ENCODE data around the gene BICDL2. TPM values are rescaled to one million over a fixed set of nuclear protein-coding genes. Genes with fewer than 3 reads are reported as not detected.

The BICDL2 gene
- polyA plus RNA-seq, 1 of the 3 experiments (the other 2 are of a cell fraction): not detected

DNA sequence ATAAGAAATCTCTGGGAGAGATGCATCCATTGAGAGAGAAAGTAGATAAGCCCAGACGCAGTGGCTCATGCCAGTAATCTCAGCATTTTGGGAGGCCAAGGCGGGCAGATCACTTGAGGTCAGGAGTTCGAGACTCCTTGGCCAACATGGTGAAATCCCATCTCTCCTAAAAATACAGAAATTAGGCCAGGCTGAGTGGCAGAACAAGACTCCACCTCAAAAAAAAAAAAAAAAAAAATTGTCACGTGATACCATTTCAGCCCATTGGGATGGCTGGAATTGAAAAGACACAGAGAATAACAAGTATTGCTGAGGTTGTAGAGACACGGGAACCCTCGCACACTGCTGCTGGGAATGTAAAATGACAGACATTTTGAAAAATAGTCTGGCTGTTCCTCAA lies 25.8 kb upstream of the BICDL2 start (continued):
- TF ChIP-seq POLR2AphosphoS5 (IDR thresholded peaks at IDR 0.05; ENCODE audit: low read depth, low read length) (no peak), CHD2 (IDR thresholded peaks at IDR 0.05; ENCODE audit: low read length, partially characterized antibody) (no peak), RCOR1 (IDR thresholded peaks at IDR 0.05; ENCODE audit: low read length) (no peak)
- TF ChIP-seq, protein P1, sequence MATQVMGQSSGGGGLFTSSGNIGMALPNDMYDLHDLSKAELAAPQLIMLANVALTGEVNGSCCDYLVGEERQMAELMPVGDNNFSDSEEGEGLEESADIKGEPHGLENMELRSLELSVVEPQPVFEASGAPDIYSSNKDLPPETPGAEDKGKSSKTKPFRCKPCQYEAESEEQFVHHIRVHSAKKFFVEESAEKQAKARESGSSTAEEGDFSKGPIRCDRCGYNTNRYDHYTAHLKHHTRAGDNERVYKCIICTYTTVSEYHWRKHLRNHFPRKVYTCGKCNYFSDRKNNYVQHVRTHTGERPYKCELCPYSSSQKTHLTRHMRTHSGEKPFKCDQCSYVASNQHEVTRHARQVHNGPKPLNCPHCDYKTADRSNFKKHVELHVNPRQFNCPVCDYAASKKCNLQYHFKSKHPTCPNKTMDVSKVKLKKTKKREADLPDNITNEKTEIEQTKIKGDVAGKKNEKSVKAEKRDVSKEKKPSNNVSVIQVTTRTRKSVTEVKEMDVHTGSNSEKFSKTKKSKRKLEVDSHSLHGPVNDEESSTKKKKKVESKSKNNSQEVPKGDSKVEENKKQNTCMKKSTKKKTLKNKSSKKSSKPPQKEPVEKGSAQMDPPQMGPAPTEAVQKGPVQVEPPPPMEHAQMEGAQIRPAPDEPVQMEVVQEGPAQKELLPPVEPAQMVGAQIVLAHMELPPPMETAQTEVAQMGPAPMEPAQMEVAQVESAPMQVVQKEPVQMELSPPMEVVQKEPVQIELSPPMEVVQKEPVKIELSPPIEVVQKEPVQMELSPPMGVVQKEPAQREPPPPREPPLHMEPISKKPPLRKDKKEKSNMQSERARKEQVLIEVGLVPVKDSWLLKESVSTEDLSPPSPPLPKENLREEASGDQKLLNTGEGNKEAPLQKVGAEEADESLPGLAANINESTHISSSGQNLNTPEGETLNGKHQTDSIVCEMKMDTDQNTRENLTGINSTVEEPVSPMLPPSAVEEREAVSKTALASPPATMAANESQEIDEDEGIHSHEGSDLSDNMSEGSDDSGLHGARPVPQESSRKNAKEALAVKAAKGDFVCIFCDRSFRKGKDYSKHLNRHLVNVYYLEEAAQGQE (IDR thresholded peaks at IDR 0.05; ENCODE audit: low read depth, low read length): no peak
- TF ChIP-seq, protein P2, sequence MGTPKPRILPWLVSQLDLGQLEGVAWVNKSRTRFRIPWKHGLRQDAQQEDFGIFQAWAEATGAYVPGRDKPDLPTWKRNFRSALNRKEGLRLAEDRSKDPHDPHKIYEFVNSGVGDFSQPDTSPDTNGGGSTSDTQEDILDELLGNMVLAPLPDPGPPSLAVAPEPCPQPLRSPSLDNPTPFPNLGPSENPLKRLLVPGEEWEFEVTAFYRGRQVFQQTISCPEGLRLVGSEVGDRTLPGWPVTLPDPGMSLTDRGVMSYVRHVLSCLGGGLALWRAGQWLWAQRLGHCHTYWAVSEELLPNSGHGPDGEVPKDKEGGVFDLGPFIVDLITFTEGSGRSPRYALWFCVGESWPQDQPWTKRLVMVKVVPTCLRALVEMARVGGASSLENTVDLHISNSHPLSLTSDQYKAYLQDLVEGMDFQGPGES (IDR thresholded peaks at IDR 0.05; ENCODE audit: low read depth, low read length): no peak

DNA sequence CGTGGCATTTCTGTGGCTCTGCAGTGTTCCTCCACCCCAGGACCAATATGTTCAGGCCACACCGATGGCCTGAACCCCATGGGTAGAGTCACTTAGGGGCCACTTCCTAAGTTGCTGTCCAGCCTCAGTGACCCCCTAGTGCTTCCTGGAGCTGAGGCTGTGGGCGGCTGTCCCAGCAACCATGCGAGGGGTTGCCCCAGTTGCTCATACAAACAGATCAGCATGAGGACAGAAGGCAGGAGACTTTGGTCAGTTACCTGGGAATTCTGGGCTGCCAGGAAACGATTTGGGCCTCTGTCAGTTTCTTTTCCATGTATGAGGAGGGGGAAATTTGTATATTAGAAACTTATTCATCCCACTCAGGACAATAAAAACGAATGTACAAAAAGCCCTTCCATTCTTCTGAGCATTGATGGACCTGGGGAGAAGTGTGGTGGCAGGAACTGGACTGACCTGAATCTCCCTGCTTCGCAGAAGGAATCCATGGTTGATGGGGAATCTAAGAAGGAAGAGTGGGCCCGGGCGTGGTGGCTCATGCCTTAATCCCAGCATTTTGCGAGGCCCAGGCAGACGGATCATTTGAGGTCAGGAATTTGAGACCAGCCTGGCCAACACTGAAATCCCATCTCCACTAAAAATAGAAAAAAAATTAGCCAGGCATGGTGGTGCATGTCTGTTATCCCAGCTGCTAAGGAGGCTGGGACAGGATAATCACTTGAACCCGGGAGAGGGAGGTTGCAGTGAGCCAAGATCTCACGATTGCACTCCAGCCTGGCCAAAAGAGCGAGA lies 23.8 kb upstream of the BICDL2 start:
- CTCF ChIA-PET: interaction anchor here (1.0 to 4.1 kb wide), 15 partner anchors 12 to 110 kb away, joined by 3 to 63 read pairs (median 23); partner anchors contain the start of genes ZNF213 and ZSCAN10

More for the DNA sequence above, 23.8 kb upstream of the BICDL2 start:
- Histone ChIP-seq H3F3A (replicated peaks; ENCODE audit: insufficient read depth) (no peaks in the 10 kb centered on the region), H3K9ac (no peak overlapping the region), H4K20me1 (ENCODE audit: insufficient read depth) (no peaks in the 10 kb centered on the region), H3K27ac (ENCODE audit: low read depth in 2 of 2, low read length in 1 of 2) (no peak overlapping the region), H3K27me3 (ENCODE audit: insufficient read depth) (no peaks in the 10 kb centered on the region), H3K4me1 (ENCODE audit: control insufficient read depth in 1 of 2, insufficient read depth in 2 of 2, low read depth in 1 of 2, low read length in 1 of 2) (peaks cover 0 to 12% of the 10 kb centered on the region in 2 experiments; a peak in 1 of 4 replicates), H3K79me2 (ENCODE audit: insufficient read depth) (no peaks in the 10 kb centered on the region), H3K9me3 (no peaks in the 10 kb centered on the region), H2AFZ (ENCODE audit: low read depth) (no peak overlapping the region), H3K36me3 (replicated peaks in 1 of 2; ENCODE audit: control insufficient read depth in 1 of 2, insufficient read depth in 2 of 2, low read length in 1 of 2) (no peaks in the 10 kb centered on the region), H3K4me2 (no peak overlapping the region), H3K9me2 (no peaks in the 10 kb centered on the region), H3K4me3 (ENCODE audit: low read depth in 2 of 2, low read length in 1 of 2) (no peak overlapping the region)
- POLR2A ChIA-PET: no interaction called here
- TF ChIP-seq EP300 (IDR thresholded peaks at IDR 0.05; ENCODE audit: borderline replicate concordance in 1 of 2, low read depth in 1 of 2, low read length in 1 of 2) (no peak), RXRA (IDR thresholded peaks at IDR 0.05; ENCODE audit: borderline replicate concordance, low read depth) (no peak), EZH2phosphoT487 (IDR thresholded peaks at IDR 0.05; ENCODE audit: borderline replicate concordance, low read depth) (no peak), POLR2AphosphoS5 (IDR thresholded peaks at IDR 0.05; ENCODE audit: low read depth, low read length) (no peak), MEF2A (IDR thresholded peaks at IDR 0.05; ENCODE audit: borderline replicate concordance, low read depth) (no peak), FOXJ3 (CRISPR knock-in tag; IDR thresholded peaks at IDR 0.05) (no peak), MAX (IDR thresholded peaks at IDR 0.05; ENCODE audit: low read depth) (no peak), RCOR1 (IDR thresholded peaks at IDR 0.05; ENCODE audit: low read length) (no peak), RFX5 (IDR thresholded peaks at IDR 0.05; ENCODE audit: low read length) (no peak), GABPA (IDR thresholded peaks at IDR 0.05; ENCODE audit: low read depth) (no peak), NRF1 (IDR thresholded peaks at IDR 0.05; ENCODE audit: low read depth, low read length) (no peak), USF2 (IDR thresholded peaks at IDR 0.05; ENCODE audit: borderline replicate concordance, low read depth, low read length) (no peak), NFIC (IDR thresholded peaks at IDR 0.05; ENCODE audit: borderline replicate concordance) (no peak), ELF1 (IDR thresholded peaks at IDR 0.05) (no peak), CHD2 (IDR thresholded peaks at IDR 0.05; ENCODE audit: low read length, partially characterized antibody) (no peak), TAF1 (IDR thresholded peaks at IDR 0.05; ENCODE audit: borderline replicate concordance, low read depth, low read length) (no peak), SMC3 (IDR thresholded peaks at IDR 0.05; ENCODE audit: low read depth, low read length) (no peak), PBX3 (IDR thresholded peaks at IDR 0.05) (no peak), TCF12 (IDR thresholded peaks at IDR 0.05) (no peak)
- TF ChIP-seq, protein P2 (IDR thresholded peaks at IDR 0.05; ENCODE audit: low read depth, low read length): no peak
- WGBS (ENCODE audit: low lambda C conversion rate): 85% methylated on average over 14 of the region's 14 CpGs
- DNase-seq: no peak

All from SK-N-SH (cell line).